Stimulated activated CD4-positive, alpha-beta T cell treated with anti-CD3 and anti-CD28 coated beads, Interleukin-15, amount 100 ng/mL, for 1 hour (primary cell): Measurements from ENCODE around the gene SMAD7.

Experiments
- DNase-seq, 2 donors: peaks; one replicate each; pipeline ENCODE4 v3.0.0-alpha.2; 2020; ENCODE audit warnings: low read depth in 1 of 2, low spot score in 1 of 2

Gene SMAD7, protein sequence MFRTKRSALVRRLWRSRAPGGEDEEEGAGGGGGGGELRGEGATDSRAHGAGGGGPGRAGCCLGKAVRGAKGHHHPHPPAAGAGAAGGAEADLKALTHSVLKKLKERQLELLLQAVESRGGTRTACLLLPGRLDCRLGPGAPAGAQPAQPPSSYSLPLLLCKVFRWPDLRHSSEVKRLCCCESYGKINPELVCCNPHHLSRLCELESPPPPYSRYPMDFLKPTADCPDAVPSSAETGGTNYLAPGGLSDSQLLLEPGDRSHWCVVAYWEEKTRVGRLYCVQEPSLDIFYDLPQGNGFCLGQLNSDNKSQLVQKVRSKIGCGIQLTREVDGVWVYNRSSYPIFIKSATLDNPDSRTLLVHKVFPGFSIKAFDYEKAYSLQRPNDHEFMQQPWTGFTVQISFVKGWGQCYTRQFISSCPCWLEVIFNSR

DNA sequence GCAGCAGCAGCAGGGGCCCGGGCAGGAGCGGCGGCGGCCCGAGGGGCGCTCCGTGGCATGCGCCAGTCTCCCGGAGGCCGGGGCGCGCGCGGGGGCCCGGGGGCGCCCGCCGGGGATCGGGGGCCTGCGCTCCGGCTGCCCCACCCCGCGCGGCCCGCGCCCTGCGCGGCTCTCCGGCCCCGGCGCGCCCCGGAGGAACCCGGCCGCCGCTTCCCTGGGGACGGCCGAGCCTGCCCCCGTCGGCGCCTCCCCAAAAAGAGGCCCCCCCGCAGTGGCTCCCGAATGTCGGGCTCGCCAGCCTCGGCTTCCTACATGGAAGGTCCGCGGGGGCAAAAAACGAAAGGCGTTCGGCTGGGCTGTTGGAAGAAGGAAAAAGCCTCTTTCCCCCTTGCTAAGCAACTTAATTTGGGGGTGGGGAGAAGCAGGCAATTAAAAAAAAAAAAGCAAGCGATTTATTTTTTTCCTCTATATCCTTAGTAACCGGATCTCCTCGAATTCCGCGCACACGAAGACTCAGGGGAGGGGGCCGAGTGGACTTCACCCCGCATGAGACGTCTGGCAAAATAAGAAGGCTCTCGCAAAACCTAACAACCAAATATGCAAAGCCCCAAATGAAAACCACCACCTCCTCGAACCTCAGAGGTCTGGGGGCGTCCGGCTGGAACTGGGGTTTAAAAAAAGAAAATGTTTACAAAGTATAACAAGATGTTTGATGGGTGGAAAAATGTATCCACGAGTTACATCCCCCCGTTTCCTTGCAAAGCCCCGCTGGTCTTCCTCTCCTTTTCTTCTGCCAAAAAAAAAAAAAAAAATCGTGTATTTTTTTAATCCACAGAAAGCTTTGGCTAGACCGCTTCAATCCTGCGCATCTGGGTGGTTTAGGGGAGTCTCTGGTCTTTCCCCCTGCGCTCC is at the start of gene SMAD7:
TSS of gene SMAD7 (minus strand) at position 430 of the 912 bp plus-strand sequence. CDS start 541 bp downstream, outside the sequence.
- DNase-seq: no peak

DNA sequence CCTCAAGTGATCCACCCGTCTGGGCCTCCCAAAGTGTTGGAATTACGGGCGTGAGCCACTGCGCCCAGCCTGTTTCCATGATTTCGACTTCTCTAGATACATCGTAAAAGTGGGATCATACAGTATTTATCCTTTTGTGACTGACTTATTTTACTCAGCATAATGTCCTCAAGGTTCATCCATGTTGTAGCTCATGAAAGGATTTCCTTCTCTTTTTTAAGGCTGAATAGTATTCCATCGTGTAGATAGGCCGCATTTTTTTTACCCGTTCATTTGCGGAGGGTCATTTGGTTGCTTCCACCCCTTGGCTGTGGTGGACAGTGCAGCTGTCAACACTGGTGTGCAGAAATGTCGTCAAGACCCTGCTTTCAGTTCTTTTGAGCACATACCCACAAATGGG is 48.8 kb upstream of the SMAD7 start:
- no peak for DNase-seq

GRCh38 chr18:48997985-48998831 is 47.4 kb upstream of the SMAD7 start:
- no peak for DNase-seq

- no peak for DNase-seq
Observed at GRCh38 chr18:48997681-48997984, 46.9 kb upstream of the SMAD7 start.

- DNase-seq: no peak
Observed at GRCh38 chr18:48996901-48997463, 46.2 kb upstream of the SMAD7 start.

DNA sequence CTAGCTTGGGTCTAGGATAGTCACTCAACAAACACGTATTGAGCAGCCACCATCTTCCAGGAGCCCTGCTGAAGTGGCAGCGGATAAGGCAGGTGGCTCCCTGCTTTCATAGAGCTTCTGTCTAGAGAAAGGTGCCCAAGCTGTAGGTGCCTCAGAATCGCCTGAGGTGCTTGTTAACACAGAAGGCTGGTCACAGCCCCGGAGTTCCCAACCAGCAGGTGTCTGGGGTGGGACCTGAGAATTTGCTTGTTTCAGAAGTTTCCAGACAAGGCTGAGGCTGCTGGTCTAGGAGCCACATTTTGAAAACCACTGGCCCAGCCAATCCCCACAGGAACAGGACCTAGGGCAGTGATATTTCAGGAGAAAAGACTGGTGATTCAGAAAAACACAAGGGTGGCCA is 45.3 kb upstream of the SMAD7 start:
- DNase-seq: no peak

GRCh38 chr18:48994926-48995835 is 44.4 kb upstream of the SMAD7 start:
- DNase-seq: no peak

DNA sequence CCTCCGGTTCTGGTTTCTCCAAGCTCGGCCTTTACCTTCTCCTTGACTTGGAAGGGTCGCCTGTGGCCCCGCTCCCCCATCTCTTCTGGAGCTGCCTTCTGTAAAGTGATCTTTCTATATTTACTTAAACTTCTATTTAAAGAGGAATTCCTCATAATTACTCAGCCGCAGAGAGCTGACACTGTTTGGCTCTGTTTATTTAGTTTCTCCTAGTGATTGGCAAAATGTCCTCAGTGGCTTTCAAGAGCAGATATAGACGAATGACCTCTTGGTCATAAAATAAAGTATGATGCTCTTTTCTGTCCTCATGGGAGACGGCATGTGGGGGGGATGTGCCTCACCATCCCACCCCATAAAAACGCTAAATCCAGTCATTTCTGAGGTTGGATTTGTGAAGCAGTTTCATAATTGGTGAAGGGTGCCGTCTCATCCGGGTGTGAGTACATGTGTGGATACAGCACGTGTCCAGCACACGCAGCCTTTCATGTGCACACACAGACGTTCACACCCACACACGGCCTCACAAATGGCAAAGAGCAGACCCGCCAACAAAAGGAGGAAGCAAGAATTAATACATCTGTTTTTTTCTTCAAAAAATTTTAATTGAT is 43.4 kb upstream of the SMAD7 start:
- DNase-seq: no peak

DNA sequence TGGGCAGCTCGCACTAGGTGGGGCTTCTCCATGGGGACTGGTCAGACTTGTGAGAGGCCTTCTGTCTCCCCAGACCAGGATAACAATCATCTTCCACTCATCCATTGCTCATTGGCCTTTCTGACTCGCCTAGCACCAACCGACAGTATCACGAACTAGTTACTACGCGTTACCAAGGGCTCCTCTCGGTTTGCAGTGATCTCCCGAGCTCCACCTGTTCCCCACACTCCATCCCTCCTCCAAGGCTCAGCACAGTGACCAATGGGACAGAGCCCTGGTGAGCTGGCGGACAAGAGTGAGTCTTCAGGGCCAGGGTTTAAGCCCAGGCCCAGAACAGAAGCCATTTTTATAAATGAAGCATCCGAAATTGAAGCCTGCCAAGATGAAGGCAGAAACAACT is 42.8 kb upstream of the SMAD7 start:
- DNase-seq: no peak

GRCh38 chr18:48992791-48993555 is 42.2 kb upstream of the SMAD7 start:
- DNase-seq: no peak

DNA sequence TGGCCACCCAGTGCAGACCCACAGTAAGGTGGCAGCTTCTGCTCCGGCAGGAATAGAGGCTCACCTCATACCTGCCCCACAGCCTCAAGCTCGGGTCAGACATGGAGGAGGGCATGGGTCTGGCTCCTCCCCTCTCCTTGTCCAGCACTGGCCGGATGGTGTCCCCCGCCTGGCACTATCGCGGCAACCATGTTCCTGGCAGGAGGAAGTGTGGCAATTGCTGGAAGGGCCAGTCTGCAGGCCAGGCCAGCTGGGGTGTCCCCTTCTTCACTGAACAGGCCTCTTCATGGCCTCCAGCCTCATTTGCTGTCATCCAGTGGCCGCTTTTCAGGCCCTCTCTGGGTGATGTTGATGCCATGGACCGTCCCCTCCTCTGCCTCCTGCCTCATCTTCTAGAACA is 41.4 kb upstream of the SMAD7 start:
- DNase-seq: no peak

- no peak for DNase-seq
Observed at GRCh38 chr18:48991676-48992075, 40.9 kb upstream of the SMAD7 start.

DNA sequence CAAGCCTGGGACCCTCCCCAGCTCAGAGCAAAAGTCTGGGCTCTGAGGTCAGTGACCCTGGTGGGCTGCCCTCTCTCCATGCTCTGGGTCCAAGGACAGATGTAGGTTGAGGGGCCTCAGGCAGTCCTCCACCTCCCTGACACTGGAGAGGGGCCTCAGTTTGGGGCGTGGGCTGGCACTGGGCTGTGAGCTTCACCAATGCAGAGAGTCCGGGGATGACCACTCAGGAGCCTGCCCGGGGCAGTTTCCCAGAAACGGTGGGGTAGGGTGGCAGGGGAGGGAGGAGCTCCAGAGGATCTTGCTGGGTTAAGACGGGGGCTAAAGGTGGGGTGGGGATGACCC is 40.5 kb upstream of the SMAD7 start:
- DNase-seq: no peak

GRCh38 chr18:48990481-48991318 is 39.9 kb upstream of the SMAD7 start:
- DNase-seq: no peak

DNA sequence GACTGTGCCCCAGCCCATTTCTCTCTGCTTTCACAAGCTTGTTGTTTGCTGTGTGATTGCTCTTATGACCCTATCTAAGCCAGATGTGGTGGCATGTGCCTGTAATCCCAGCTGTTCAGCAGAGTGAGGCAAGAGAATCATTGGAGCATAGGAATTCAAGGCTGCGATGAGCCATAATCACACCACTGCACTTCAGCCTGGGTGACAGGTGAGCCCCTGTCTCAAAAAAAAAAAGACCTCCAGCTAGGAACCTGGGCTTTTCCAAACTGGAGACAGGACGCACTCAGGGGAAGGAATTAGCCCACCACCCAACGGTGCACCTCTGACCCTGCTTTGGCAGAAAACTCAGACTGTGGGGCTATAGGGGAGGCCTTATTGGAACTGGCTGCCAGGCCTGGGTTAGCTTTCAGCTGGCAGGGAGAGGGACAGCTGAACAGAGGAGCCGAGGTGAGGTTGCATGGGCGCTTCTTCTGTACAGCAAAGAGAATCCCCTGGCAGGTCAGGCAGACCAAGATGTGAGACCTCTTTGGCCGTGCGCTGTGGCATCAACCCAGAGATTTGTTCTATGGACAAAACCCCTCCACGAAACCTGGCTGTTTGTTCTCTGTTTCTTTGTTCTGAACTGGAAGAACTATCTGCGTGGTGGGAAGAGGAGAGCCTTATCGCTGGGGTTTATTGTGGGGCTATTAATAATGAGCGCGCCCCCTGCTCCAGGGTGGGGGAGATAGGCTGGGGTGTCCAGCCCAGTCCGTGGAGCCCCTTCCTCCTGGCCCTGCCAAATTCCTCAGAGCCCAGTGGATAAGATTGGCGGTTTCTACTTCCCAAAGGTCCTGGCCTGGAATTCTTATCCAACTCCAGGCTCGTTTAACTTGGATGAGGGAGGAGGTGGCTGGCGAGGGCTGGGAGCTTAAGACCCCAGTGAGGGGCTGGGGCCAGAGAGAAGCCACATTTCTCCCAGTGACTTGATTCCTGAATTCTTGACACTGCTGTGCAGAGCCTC is 38.8 kb upstream of the SMAD7 start:
- no peak for DNase-seq

DNA sequence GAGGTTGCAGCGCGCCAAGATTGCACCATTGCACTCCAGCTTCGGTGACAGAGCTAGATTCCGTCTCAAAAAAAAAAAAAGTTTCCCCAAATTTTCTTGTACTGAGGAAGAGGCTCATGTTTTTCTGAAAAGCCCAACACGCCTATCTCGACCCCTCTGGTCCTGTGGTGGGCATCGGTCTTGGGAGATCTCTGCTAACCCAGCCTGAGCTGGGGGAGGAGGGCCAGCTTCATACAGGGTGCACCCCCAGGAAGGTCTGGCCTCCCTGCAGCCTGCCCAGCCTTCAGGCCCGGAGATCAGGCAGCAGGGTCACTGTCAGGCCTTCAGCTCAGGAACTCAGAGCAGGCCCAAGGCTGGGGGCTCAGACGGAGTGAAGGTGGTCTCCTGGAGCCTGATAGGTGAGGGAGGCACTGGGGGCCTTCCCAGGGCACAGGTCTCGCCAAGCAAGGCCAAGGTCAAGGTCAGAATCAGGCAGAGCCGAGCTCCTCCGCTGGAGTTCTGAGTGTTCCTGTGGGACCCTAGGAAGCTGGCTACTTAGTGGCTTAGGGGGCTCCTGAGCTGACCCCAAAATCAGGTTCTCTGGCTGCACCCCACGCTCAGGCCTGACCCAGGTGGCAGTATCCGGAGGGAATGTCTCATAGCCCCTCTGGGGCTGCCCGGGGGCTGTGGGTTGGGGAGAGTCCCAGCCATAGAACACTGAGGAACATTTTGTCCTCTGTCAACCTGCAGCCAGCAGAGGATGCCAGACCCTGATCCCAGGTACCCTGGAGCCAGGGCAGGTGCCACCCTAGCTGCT is 37.9 kb upstream of the SMAD7 start:
- DNase-seq: no peak
